Kidney (tissue), 14 donors: Measurements from ENCODE around the gene PPM1B. TPM values are rescaled to one million over a fixed set of nuclear protein-coding genes. Genes with fewer than 3 reads are reported as not detected.
"Not testable (repeated sequence)": the region's sequence is repeated elsewhere in the genome, so short reads cannot be mapped to it uniquely, and the experiment has no call there.

Source experiments
- DNase-seq, 5 donors: peaks; one replicate each; pipeline ENCODE4 v3.0.0-alpha.2; 2013 to 2020
- FAIRE-seq: peaks from 2 replicates; lab custom pipeline; 2012; peaks lifted over from hg19 to GRCh38; lab: Jason Lieb, UNC
- H3K27ac ChIP-seq, 2 donors: one replicate each; pipeline ENCODE4 v1.7.0; 2013; ENCODE audit warnings: low read depth in 2 of 2, low read length in 2 of 2, inconsistent platforms in 1 of 2
- H3K27me3 ChIP-seq: one replicate; pipeline ENCODE4 v1.7.1; 2013; ENCODE audit warnings: low read length, inconsistent platforms; ENCODE audit not compliant: control insufficient read depth, insufficient read depth
- H3K36me3 ChIP-seq, 3 donors: one replicate each; pipeline versions ENCODE4 v1.7.0 to v1.7.1; 2013; ENCODE audit warnings: low read length in 3 of 3, control low read depth in 1 of 3, inconsistent platforms in 1 of 3; ENCODE audit not compliant: insufficient read depth in 3 of 3, control insufficient read depth in 2 of 3
- H3K4me1 ChIP-seq, 3 donors: one replicate each; pipeline versions ENCODE4 v1.7.0 to v1.7.1; 2013; ENCODE audit warnings: low read length in 3 of 3, inconsistent platforms in 1 of 3, low read depth in 1 of 3; ENCODE audit not compliant: control insufficient read depth in 2 of 3, insufficient read depth in 2 of 3
- H3K4me3 ChIP-seq, 3 donors: one replicate each; pipeline versions ENCODE4 v1.7.0 to v1.8.1; 2013; ENCODE audit warnings: low read length in 3 of 3, control low read depth in 1 of 3, inconsistent platforms in 1 of 3
- H3K9ac ChIP-seq, 3 donors: one replicate each; pipeline versions ENCODE4 v1.7.0 to v1.7.1; 2013; ENCODE audit warnings: low read length in 3 of 3, control low read depth in 1 of 3, inconsistent platforms in 1 of 3
- H3K9me3 ChIP-seq, 3 donors: one replicate each; pipeline versions ENCODE4 v1.7.0 to v1.7.1; 2013; ENCODE audit warnings: low read length in 3 of 3, control low read depth in 1 of 3, inconsistent platforms in 1 of 3; ENCODE audit not compliant: control insufficient read depth in 2 of 3, insufficient read depth in 1 of 3
- intact Hi-C: fragments of 100-400 bp; cut with DNase I; formaldehyde crosslinking; loops from one replicate; pipeline ENCODE4 v1.11.1; 2022
- polyA plus RNA-seq: library from polyadenylated mRNA; stranded (reverse); fragments of 350-450 nt; fragmentation: Illumina TruSeq; extraction: RNeasy Lipid Tissue Mini Kit (QIAGEN cat#74804); gene quantifications from one replicate; pipeline ENCODE4 v1.2.3, GENCODE V29; 2014; ENCODE audit warnings: low read depth, low replicate concordance; ENCODE audit not compliant: insufficient read depth
- total RNA-seq: library from RNA; stranded (reverse); fragmentation: NEBNext Ultra II Directional; extraction: Animal tissue kit (Norgen Biotek cat#: 25700); gene quantifications from one replicate; pipeline ENCODE4 v1.2.1, GENCODE V29; 2021
- TF ChIP-seq, protein P1 (sequence below): IDR thresholded peaks from 3 replicates; pipeline ENCODE4 v1.5.1; 2012; ENCODE audit warnings: mild to moderate bottlenecking, moderate library complexity, borderline replicate concordance; ENCODE audit not compliant: insufficient read depth; ENCODE audit errors: extremely low read depth
- donor health status: control.
- donor health status: control.
- donor health status: control.
- donor health status: control.
- donor health status: control.
- donor health status: DM: yes; HTN: yes; CAD: no.
- donor health status: Normal renal cell carcinoma (clear cell type).

Gene PPM1B
- total and polyA plus RNA-seq, 2 donors from 2014 or later = 19.8 to 45.9 TPM

DNA sequence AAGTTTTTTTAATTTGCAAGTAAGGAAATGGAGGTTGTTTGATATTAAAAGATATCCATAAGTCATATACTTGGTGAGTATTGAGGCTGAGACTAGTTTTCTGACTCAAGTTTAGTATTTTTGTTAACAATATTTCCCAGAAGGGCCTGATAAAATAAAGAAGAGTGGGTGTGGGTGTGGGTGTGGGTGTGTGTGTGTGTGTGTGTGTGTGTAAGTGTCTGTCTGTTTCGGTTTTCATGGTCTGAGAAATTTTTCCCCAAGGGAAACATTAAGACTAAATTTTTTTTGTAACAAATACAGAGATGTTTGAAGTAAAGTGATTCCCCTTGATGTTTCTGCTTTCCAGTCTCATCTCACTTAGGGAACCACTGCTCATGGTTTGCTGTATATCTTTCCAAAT lies 36.5 kb downstream of the PPM1B start:
- Histone ChIP-seq H3K27ac (no peak overlapping the region), H3K36me3 (peaks cover 0 to 4% (median 0%) of the 10 kb centered on the region in 3 donors), H3K9ac (no peak overlapping the region), H3K9me3 (no peaks in the 10 kb centered on the region), H3K4me1 (no peaks in the 10 kb centered on the region), H3K4me3 (no peak overlapping the region), H3K27me3 (no peaks in the 10 kb centered on the region)
- DNase-seq (no peak), FAIRE-seq (no peak)
- intact Hi-C loops = no loop called here
- TF ChIP-seq, protein P1, sequence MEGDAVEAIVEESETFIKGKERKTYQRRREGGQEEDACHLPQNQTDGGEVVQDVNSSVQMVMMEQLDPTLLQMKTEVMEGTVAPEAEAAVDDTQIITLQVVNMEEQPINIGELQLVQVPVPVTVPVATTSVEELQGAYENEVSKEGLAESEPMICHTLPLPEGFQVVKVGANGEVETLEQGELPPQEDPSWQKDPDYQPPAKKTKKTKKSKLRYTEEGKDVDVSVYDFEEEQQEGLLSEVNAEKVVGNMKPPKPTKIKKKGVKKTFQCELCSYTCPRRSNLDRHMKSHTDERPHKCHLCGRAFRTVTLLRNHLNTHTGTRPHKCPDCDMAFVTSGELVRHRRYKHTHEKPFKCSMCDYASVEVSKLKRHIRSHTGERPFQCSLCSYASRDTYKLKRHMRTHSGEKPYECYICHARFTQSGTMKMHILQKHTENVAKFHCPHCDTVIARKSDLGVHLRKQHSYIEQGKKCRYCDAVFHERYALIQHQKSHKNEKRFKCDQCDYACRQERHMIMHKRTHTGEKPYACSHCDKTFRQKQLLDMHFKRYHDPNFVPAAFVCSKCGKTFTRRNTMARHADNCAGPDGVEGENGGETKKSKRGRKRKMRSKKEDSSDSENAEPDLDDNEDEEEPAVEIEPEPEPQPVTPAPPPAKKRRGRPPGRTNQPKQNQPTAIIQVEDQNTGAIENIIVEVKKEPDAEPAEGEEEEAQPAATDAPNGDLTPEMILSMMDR = no peak

DNA sequence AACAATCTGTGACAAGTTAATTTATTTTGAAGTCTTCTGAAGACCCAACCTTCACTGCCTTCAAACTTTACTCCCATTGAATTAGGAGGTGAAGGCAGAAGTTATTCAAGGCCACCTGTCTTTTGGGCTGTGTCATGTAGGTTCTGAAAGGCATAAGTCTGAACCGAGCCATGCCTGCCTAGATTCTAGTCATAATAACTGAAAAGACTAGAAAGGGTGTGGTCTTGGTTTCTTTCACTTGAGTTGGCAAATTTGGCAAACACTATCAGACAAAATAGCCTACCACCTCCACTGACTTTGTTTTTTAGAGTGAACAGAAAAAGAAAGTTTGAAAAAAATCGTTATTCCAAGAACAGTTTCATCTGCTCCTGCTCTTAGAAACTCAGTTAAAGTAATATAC lies 38.4 kb downstream of the PPM1B start:
- FAIRE-seq (no peak), DNase-seq (no peak)
- H3K27ac ChIP-seq = no peak overlapping the region
- H3K4me3 ChIP-seq = no peak overlapping the region
- intact Hi-C loops = no loop called here
- H3K9me3 ChIP-seq = no peaks in the 10 kb centered on the region
- H3K9ac ChIP-seq = no peak overlapping the region
- no peaks in the 10 kb centered on the region for H3K4me1 ChIP-seq
- peaks cover 0 to under 1% (median 0%) of the 10 kb centered on the region in 3 donors for H3K36me3 ChIP-seq
- TF ChIP-seq, protein P1 = no peak
- no peaks in the 10 kb centered on the region for H3K27me3 ChIP-seq

DNA sequence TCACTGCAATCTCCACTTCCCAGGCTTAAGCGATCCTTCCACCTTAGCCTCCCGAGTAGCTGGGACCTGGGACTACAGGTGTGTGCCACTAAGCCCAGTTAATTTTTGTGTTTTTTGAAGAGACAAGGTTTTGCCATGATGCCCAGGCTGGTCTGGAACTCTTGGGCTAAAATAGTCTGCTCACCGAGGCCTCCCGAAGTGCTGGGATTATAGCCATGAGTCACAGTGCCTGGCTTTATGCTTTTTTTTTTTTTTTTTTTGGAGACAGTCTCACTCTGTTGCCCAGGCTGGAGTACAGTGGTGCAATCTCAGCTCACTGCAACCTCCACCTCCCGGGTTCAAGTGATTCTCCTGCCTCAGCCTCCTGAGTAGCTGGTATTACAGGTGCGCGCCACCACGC lies 39.0 kb downstream of the PPM1B start:
- DNase-seq, intact Hi-C loops, H3K27me3 ChIP-seq, H3K27ac ChIP-seq, H3K4me3 ChIP-seq, H3K9ac ChIP-seq, H3K36me3 ChIP-seq, H3K4me1 ChIP-seq, H3K9me3 ChIP-seq, FAIRE-seq: not testable (repeated sequence)

DNA sequence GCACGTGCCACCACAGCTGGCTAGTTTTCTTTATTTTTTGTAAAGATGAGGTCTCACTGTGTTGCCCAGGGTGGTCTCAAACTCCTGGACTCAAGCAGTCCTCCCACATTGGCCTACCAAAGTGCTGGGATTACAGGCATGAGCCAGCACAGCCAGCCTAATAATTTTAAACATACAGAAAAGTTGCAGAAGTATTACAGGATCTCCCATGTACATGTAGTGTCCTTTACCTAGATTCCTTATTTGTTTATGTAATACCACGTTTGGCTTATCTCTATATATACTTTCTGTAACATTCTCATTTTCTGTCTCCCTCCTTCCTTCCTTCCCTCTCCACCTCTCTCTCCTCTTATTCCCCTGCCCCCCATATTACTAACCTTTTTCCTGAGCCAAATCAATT lies 41.7 kb downstream of the PPM1B start:
- Histone ChIP-seq H3K4me1 (no peaks in the 10 kb centered on the region), H3K36me3 (peaks cover 0 to 4% (median 0%) of the 10 kb centered on the region in 3 donors), H3K9me3 (no peaks in the 10 kb centered on the region), H3K27me3 (no peaks in the 10 kb centered on the region), H3K27ac (no peak overlapping the region), H3K4me3 (no peak overlapping the region), H3K9ac (no peak overlapping the region)
- FAIRE-seq = no peak
- no peak for DNase-seq
- TF ChIP-seq, protein P1 = no peak
- intact Hi-C loops = no loop called here
